Prostate gland (tissue), 2 donors: ENCODE data around the gene ITGB7. TPM values are rescaled to one million over a fixed set of nuclear protein-coding genes. Genes with fewer than 3 reads are reported as not detected.
A peak's percentile ranks its signal among the peaks of the same experiment; 100 is the strongest.
"Not testable (repeated sequence)": the region's sequence is repeated elsewhere in the genome, so short reads cannot be mapped to it uniquely, and the experiment has no call there.

Experiments used
- DNase-seq: peaks from one replicate; pipeline ENCODE4 v3.0.0-alpha.2; 2019; ENCODE audit warnings: low spot score
- H3K27ac ChIP-seq, 2 donors: fragments of 200-600 bp; sonication (generic); 2 replicates each; pipeline ENCODE4 v1.5.1; 2017 to 2019
- H3K27me3 ChIP-seq: fragments of 200-600 bp; sonication (generic); replicated peaks from 2 replicates; pipeline ENCODE4 v1.5.1; 2019; ENCODE audit not compliant: insufficient read depth
- H3K36me3 ChIP-seq, 2 donors: fragments of 200-600 bp; sonication (generic); 1 replicate in 1 of 2; 2 replicates in 1 of 2; pipeline versions ENCODE4 v1.5.1 to v1.8.1; 2017 to 2019
- H3K4me1 ChIP-seq: fragments of 200-600 bp; sonication (generic); replicated peaks from 2 replicates; pipeline ENCODE4 v1.5.1; 2019
- H3K4me3 ChIP-seq, 2 donors: fragments of 200-600 bp; sonication (generic); 2 replicates each; pipeline ENCODE4 v1.5.1; 2017 to 2019
- H3K9me3 ChIP-seq: fragments of 200-600 bp; sonication (generic); 2 replicates; pipeline ENCODE4 v1.5.1; 2017
- CTCF ChIP-seq, 4 experiments: fragments of 200-600 bp in 2 of 4; fragments of 450-650 bp in 2 of 4; sonication (generic) in 2 of 4; IDR thresholded peaks; 1 replicate in 3 of 4; 2 replicates in 1 of 4; pipeline ENCODE4 v1.5.1; 2016 to 2019; ENCODE audit warnings: antibody characterized with exemption in 4 of 4, mild to moderate bottlenecking in 2 of 4, moderate library complexity in 2 of 4
- POLR2A ChIP-seq: fragments of 450-650 bp; IDR thresholded peaks from one replicate; pipeline ENCODE4 v1.6.1; 2016; ENCODE audit warnings: antibody characterized with exemption, mild to moderate bottlenecking
- POLR2AphosphoS5 ChIP-seq: sonication (generic); formaldehyde crosslinking; IDR thresholded peaks from one replicate; pipeline ENCODE4 v1.6.1; 2017; ENCODE audit warnings: antibody characterized with exemption
- WGBS: methylation state at CpG from one replicate; pipeline ENCODE4 v1.1.5; 2018; 5-methylcytosine and 5-hydroxymethylcytosine counted together
- intact Hi-C: fragments of 100-400 bp; cut with DNase I; formaldehyde crosslinking; loops from one replicate; pipeline ENCODE4 v1.14.2; 2022
- total RNA-seq, 2 donors: library from RNA; depleted of rRNA; stranded (reverse); fragments of >200 nt; gene quantifications; one replicate each; pipeline ENCODE4 v1.1.0, GENCODE V29; 2016

The ITGB7 gene
- total RNA-seq, 2 donors from 2014 or later = 1.2 to 1.7 TPM

GRCh38 chr12:53170876-53171724 is 36.0 kb downstream of the ITGB7 start:
- Histone ChIP-seq H3K36me3 (no peaks in the 10 kb centered on the region), H3K4me1 (peaks cover 21% of the 10 kb centered on the region), H3K27ac (peak overlapping the region; percentile 6 to 61), H3K4me3 (no peak overlapping the region), H3K9me3 (no peaks in the 10 kb centered on the region), H3K27me3 (no peaks in the 10 kb centered on the region)
- DNase-seq = no peak
- intact Hi-C loops = no loop called here
- no peak for TF ChIP-seq POLR2A
- no peak for TF ChIP-seq POLR2AphosphoS5
- TF ChIP-seq CTCF (IDR thresholded peaks at IDR 0.05) = no peak
- WGBS = 73% methylated on average over 14 of the region's 14 CpGs

- TF ChIP-seq POLR2A = no peak
- no peak for TF ChIP-seq POLR2AphosphoS5
- TF ChIP-seq CTCF (IDR thresholded peaks at IDR 0.05) = no peak
- H3K4me1 ChIP-seq = peaks cover 18% of the 10 kb centered on the region
- no peak for DNase-seq
- intact Hi-C loops = no loop called here
- no peak overlapping the region for H3K4me3 ChIP-seq
- 88% methylated on average over 8 of the region's 8 CpGs for WGBS
- H3K27ac ChIP-seq = no peak overlapping the region
- no peaks in the 10 kb centered on the region for H3K36me3 ChIP-seq
- H3K27me3 ChIP-seq = no peaks in the 10 kb centered on the region
- H3K9me3 ChIP-seq = no peaks in the 10 kb centered on the region
These were observed 36.8 kb downstream of the ITGB7 start for GRCh38 chr12:53170215-53170614.

GRCh38 chr12:53169644-53170043 is 37.4 kb downstream of the ITGB7 start:
- TF ChIP-seq POLR2AphosphoS5 = no peak
- no peak for TF ChIP-seq POLR2A
- TF ChIP-seq CTCF (IDR thresholded peaks at IDR 0.05) = no peak
- no peaks in the 10 kb centered on the region for H3K9me3 ChIP-seq
- no peaks in the 10 kb centered on the region for H3K27me3 ChIP-seq
- no peak overlapping the region for H3K4me3 ChIP-seq
- H3K36me3 ChIP-seq = no peaks in the 10 kb centered on the region
- 94% methylated on average over 7 of the region's 7 CpGs for WGBS
- DNase-seq = no peak
- H3K4me1 ChIP-seq = peaks cover 15% of the 10 kb centered on the region
- intact Hi-C loops = no loop called here
- no peak overlapping the region for H3K27ac ChIP-seq

GRCh38 chr12:53166837-53167236 is 40.2 kb downstream of the ITGB7 start:
- no peaks in the 10 kb centered on the region for H3K9me3 ChIP-seq
- DNase-seq = no peak
- H3K27me3 ChIP-seq = no peaks in the 10 kb centered on the region
- H3K4me3 ChIP-seq = no peak overlapping the region
- H3K36me3 ChIP-seq = no peaks in the 10 kb centered on the region
- no peak overlapping the region for H3K27ac ChIP-seq
- peaks cover 9% of the 10 kb centered on the region for H3K4me1 ChIP-seq
- intact Hi-C loops = no loop called here
- TF ChIP-seq POLR2A (no peak), POLR2AphosphoS5 (no peak)

- H3K4me3 ChIP-seq, intact Hi-C loops, H3K9me3 ChIP-seq, DNase-seq, H3K36me3 ChIP-seq, H3K27ac ChIP-seq, H3K4me1 ChIP-seq, H3K27me3 ChIP-seq: not testable (repeated sequence)
- WGBS = 100% methylated on average over 2 of the region's 2 CpGs
These were observed 44.0 kb downstream of the ITGB7 start for GRCh38 chr12:53163008-53163407.
